K562 (cell line): ENCODE data around the gene RING1. TPM values are rescaled to one million over a fixed set of nuclear protein-coding genes. Genes with fewer than 3 reads are reported as not detected.

Experiments used
- ATAC-seq: fragments of 200-7000 bp; cut with Tn5 transposase; 3 replicates; pipeline ENCODE4 v1.9.1; 2020; ENCODE audit warnings: moderate library complexity
- BruUV-seq: library from RNA; stranded (reverse); fragments of 400-500 nt; replicated peaks from 2 replicates; lab custom pipeline; 2021; lab: Mats Ljungman, UMichigan
- CTCF ChIA-PET: fragments of 300-600 bp; formaldehyde crosslinking; extraction: SDS; loops from one replicate; lab custom pipeline; 2021; ENCODE audit warnings: low intra/inter-chr PET ratio; lab: Yijun Ruan, JAX
- POLR2A ChIA-PET: fragments of 300-600, 350-650 bp; sonication (Branson Sonifier 250); formaldehyde crosslinking; extraction: SDS; loops from one replicate; lab custom pipeline; 2021; ENCODE audit warnings: antibody characterized with exemption, inconsistent platforms; lab: Yijun Ruan, JAX
- DNase-seq, 4 experiments: peaks; one replicate each; pipeline versions ENCODE4 v3.0.0 to v3.0.0-alpha.2; 2011 to 2018; ENCODE audit warnings: low spot score in 3 of 4, mixed read lengths in 3 of 4; ENCODE audit errors: extremely low read depth in 1 of 4
- FAIRE-seq: peaks from 2 replicates; lab custom pipeline; 2011; peaks lifted over from hg19 to GRCh38; lab: Jason Lieb, UNC
- H2AFZ ChIP-seq: 2 replicates; pipeline ENCODE4 v1.6.0; 2011; ENCODE audit warnings: low read depth, low read length, control low read depth, inconsistent platforms
- H3K27ac ChIP-seq: fragments of 200-600 bp; 3 replicates; pipeline ENCODE4 v1.8.0; 2011; ENCODE audit warnings: low read depth, mild to moderate bottlenecking, control low read depth, inconsistent platforms, low read length, moderate library complexity, mixed read lengths; ENCODE audit errors: extremely low read depth
- H3K27me3 ChIP-seq, 2 experiments: fragments of 300-600 bp in 1 of 2; 2 replicates in 1 of 2; 3 replicates in 1 of 2; pipeline versions ENCODE4 v1.6.0 to v1.8.0; 2011; ENCODE audit warnings: inconsistent platforms in 2 of 2, low read length in 2 of 2, mild to moderate bottlenecking in 1 of 2, mixed read lengths in 1 of 2, moderate library complexity in 1 of 2; ENCODE audit not compliant: control insufficient read depth in 2 of 2, insufficient read depth in 2 of 2
- H3K36me3 ChIP-seq: fragments of 300-600 bp; 3 replicates; pipeline ENCODE4 v1.8.0; 2011; ENCODE audit warnings: mild to moderate bottlenecking, low read length, inconsistent platforms; ENCODE audit not compliant: control insufficient read depth, insufficient read depth
- H3K4me1 ChIP-seq, 2 experiments: fragments of 200-600 bp in 1 of 2; replicated peaks in 1 of 2; 2 replicates in 1 of 2; 3 replicates in 1 of 2; pipeline versions ENCODE4 v1.5.1 to v1.8.0; 2011; ENCODE audit warnings: inconsistent platforms in 2 of 2, low read length in 2 of 2, mild to moderate bottlenecking in 1 of 2, mixed read lengths in 1 of 2, moderate library complexity in 1 of 2; ENCODE audit not compliant: control insufficient read depth in 2 of 2, insufficient read depth in 2 of 2
- H3K4me2 ChIP-seq: 2 replicates; pipeline ENCODE4 v1.6.1; 2011; ENCODE audit warnings: low read length, control low read depth, inconsistent platforms, mixed read lengths; ENCODE audit not compliant: insufficient read depth
- H3K4me3 ChIP-seq: fragments of 200-600 bp; sonication (generic), shearing (Covaris generic); 2 replicates; pipeline ENCODE4 v1.5.1; 2016; ENCODE audit warnings: control low read depth, inconsistent platforms
- H3K79me2 ChIP-seq: fragments of 200-600 bp; 3 replicates; pipeline ENCODE4 v1.8.0; 2011; ENCODE audit warnings: low read length, inconsistent platforms; ENCODE audit not compliant: control insufficient read depth, insufficient read depth
- H3K9ac ChIP-seq, 2 experiments: 2 replicates each; pipeline versions ENCODE4 v1.6.0 to v1.6.1; 2011; ENCODE audit warnings: low read depth in 2 of 2, low read length in 2 of 2, control low read depth in 1 of 2, inconsistent platforms in 1 of 2, mild to moderate bottlenecking in 1 of 2, mixed read lengths in 1 of 2; ENCODE audit not compliant: insufficient read depth in 1 of 2
- H3K9me1 ChIP-seq: one replicate; pipeline ENCODE4 v1.6.0; 2011; ENCODE audit warnings: inconsistent platforms, mild to moderate bottlenecking, low read length, moderate library complexity; ENCODE audit not compliant: control insufficient read depth, insufficient read depth
- H3K9me3 ChIP-seq: replicated peaks from 2 replicates; pipeline ENCODE4 v1.5.1; 2011; ENCODE audit warnings: low read depth, low read length, inconsistent platforms; ENCODE audit not compliant: control insufficient read depth, insufficient read depth
- H4K20me1 ChIP-seq: replicated peaks from 2 replicates; pipeline ENCODE4 v1.6.1; 2011; ENCODE audit warnings: low read length, inconsistent platforms, mixed read lengths; ENCODE audit not compliant: control insufficient read depth, insufficient read depth
- ARNT ChIP-seq, 2 experiments: fragments of 450-650 bp; IDR thresholded peaks; 2 replicates each; pipeline ENCODE4 v1.6.1; 2016; ENCODE audit warnings: mild to moderate bottlenecking in 1 of 2
- ATF1 ChIP-seq, 2 experiments: fragments of 450-650 bp in 1 of 2; IDR thresholded peaks; 2 replicates each; pipeline ENCODE4 v1.6.1; 2016; ENCODE audit warnings: missing compliant biosample characterization in 1 of 2, missing genetic modification characterization in 1 of 2
- ATF3 ChIP-seq, 2 experiments: fragments of 450-650 bp in 1 of 2; sonication (generic) in 1 of 2; formaldehyde crosslinking in 1 of 2; IDR thresholded peaks in 1 of 2; conservative IDR thresholded peaks in 1 of 2; 2 replicates each; pipeline versions ENCODE4 v1.6.1 to v1.8.1; 2016 to 2023; ENCODE audit warnings: mild to moderate bottlenecking in 2 of 2, moderate library complexity in 2 of 2, inconsistent platforms in 1 of 2, missing genetic modification reagents in 1 of 2
- CTCF ChIP-seq, 3 experiments: IDR thresholded peaks in 2 of 3; conservative IDR thresholded peaks in 1 of 3; 2 replicates each; pipeline ENCODE4 v1.5.1; 2011 to 2012; ENCODE audit warnings: low read length in 3 of 3, mild to moderate bottlenecking in 3 of 3, control low read depth in 2 of 3, improper control_type of control experiment in 1 of 3, inconsistent platforms in 1 of 3, low read depth in 1 of 3, mixed read lengths in 1 of 3, moderate library complexity in 1 of 3; ENCODE audit not compliant: insufficient read depth in 2 of 3
- DPF2 ChIP-seq: fragments of 450-650 bp; IDR thresholded peaks from 2 replicates; pipeline ENCODE4 v1.6.1; 2016
- FOS ChIP-seq: IDR thresholded peaks from 3 replicates; pipeline ENCODE4 v1.6.1; 2011; ENCODE audit not compliant: insufficient read length; ENCODE audit errors: extremely low read depth
- GATA2 ChIP-seq: sonication (generic); formaldehyde crosslinking; IDR thresholded peaks from 2 replicates; pipeline ENCODE4 v1.4.0; 2020; ENCODE audit warnings: mild to moderate bottlenecking, missing genetic modification reagents
- ID3 ChIP-seq, 2 experiments: fragments of 250-450 bp in 1 of 2; fragments of 450-650 bp in 1 of 2; sonication (Bioruptor Pico) in 1 of 2; IDR thresholded peaks; 2 replicates each; pipeline versions ENCODE4 v1.6.1 to v1.8.0; 2016 to 2021; ENCODE audit warnings: mild to moderate bottlenecking in 2 of 2, moderate library complexity in 2 of 2, missing compliant biosample characterization in 1 of 2, missing genetic modification characterization in 1 of 2
- NFRKB ChIP-seq: fragments of 450-650 bp; IDR thresholded peaks from 2 replicates; pipeline ENCODE4 v1.6.1; 2016; ENCODE audit warnings: low read depth
- TAF1 ChIP-seq: IDR thresholded peaks from 2 replicates; pipeline ENCODE4 v1.6.1; 2011; ENCODE audit warnings: mild to moderate bottlenecking, low read length, moderate library complexity; ENCODE audit not compliant: insufficient read depth, control insufficient read depth, severe bottlenecking; ENCODE audit errors: extremely low read depth
- TBP ChIP-seq: optimal IDR thresholded peaks from 2 replicates; pipeline ENCODE3; 2011; ENCODE audit warnings: low read depth, low read length, improper control_type of control experiment
- VEZF1 ChIP-seq: fragments of 200-800 bp; sonication (Bioruptor generic); IDR thresholded peaks from 2 replicates; pipeline ENCODE4 v1.6.1; 2017; ENCODE audit warnings: missing genetic modification characterization, missing compliant biosample characterization
- ZFP36 ChIP-seq: fragments of 150-350 bp; IDR thresholded peaks from 2 replicates; pipeline ENCODE4 v1.6.1; 2018; ENCODE audit warnings: low read length, low read depth; ENCODE audit not compliant: partially characterized antibody
- ZNF830 ChIP-seq: fragments of 250-450 bp; sonication (Bioruptor Pico); IDR thresholded peaks from 2 replicates; pipeline ENCODE4 v1.5.0; 2021; ENCODE audit warnings: mild to moderate bottlenecking
- WGBS: fragments of 100-300 bp; shearing (Covaris generic); methylation state at CpG from one replicate; pipeline ENCODE4 v1.1.6; 2016; ENCODE audit warnings: low coverage, mixed read lengths; ENCODE audit not compliant: insufficient coverage; ENCODE audit errors: missing lambda C conversion rate; 5-methylcytosine and 5-hydroxymethylcytosine counted together
- in situ Hi-C: fragments of 300-500 bp; cut with MboI; formaldehyde crosslinking; loops from 4 replicates; pipeline ENCODE4 v1.15.0; 2018; ENCODE audit warnings: inconsistent platforms, mixed read lengths
- intact Hi-C: fragments of 100-400 bp; cut with micrococcal nuclease; formaldehyde crosslinking; loops from 2 replicates; pipeline ENCODE4 v1.14.2; 2022
- polyA plus RNA-seq, 8 experiments: library from polyadenylated mRNA; depleted of rRNA in 4 of 8; stranded (reverse) in 5 of 8; unstranded in 3 of 8; fragments of >200 nt; fragmentation: Nextera tagmentation in 2 of 8; fragmentation: Illumina TruSeq in 1 of 8; extraction: Ambion mirVana in 2 of 8; extraction: Trizol in 1 of 8; gene quantifications; 2 replicates each; pipeline versions ENCODE4 v1.2.1 to v1.2.3, GENCODE V29; 2011 to 2014; ENCODE audit warnings: inconsistent platforms in 1 of 8, missing spikeins in 1 of 8
- total RNA-seq, 7 experiments: library from RNA; depleted of rRNA in 6 of 7; stranded (reverse); fragments of >200 nt in 6 of 7; fragmentation: Illumina TruSeq in 2 of 7; extraction: Trizol in 2 of 7; gene quantifications; 2 replicates each; pipeline versions ENCODE4 v1.2.1 to v1.2.3, GENCODE V29; 2011 to 2021; ENCODE audit warnings: low replicate concordance in 1 of 7

RING1 gene
- total and polyA plus RNA-seq, 9 of the 15 experiments (the other 6 are each of a cell fraction or from before 2014, with no cell fraction given) = 4.2 to 59.1 (median 36.9) TPM

GRCh38 chr6:33200219-33201146 is 7.8 kb upstream of the RING1 start, which contains the start of the genes RXRB and SLC39A7:
RXRB (minus strand) TSS chr6:33200665; CDS start chr6:33200476, 189 bp downstream.
SLC39A7 (plus strand) TSS chr6:33200867; CDS start chr6:33201246, 379 bp downstream.
- peaks cover 48 to 51% of the 10 kb centered on the region in 2 experiments; a peak in 4 of 5 replicates for H3K4me1 ChIP-seq
- H3K9me1 ChIP-seq = peaks cover 3% of the 10 kb centered on the region
- peaks cover 51% of the 10 kb centered on the region for H3K36me3 ChIP-seq
- ChIA-PET CTCF (interaction anchor here (0.7 to 1.1 kb wide), 2 partner anchors 48 to 288 kb away, joined by 3 to 4 read pairs; no protein-coding TSS in a partner anchor), POLR2A (interaction anchor here (1.0 to 1.4 kb wide), 3 partner anchors 8 to 228 kb away, joined by 3 to 5 read pairs (median 4); partner anchors contain the start of gene RING1)
- H3K4me3 ChIP-seq = peak within 1 kb of the TSS; percentile 65
- DNase-seq (peak; percentile 88 to 100 (median 94)), ATAC-seq (peak; percentile 74), FAIRE-seq (peak; percentile 96)
- H3K9ac ChIP-seq = peak within 1 kb of the TSS; percentile 97 to 100
- intact Hi-C loops = loop anchor here (2.0 to 5.0 kb wide), 4 partner anchors 48 to 1068 kb away; partner anchors contain the start of genes FKBPL and PHF1
- no peaks in the 10 kb centered on the region for H3K27me3 ChIP-seq
- no peaks in the 10 kb centered on the region for H3K9me3 ChIP-seq
- H3K27ac ChIP-seq = peak within 1 kb of the TSS; percentile 99
- peaks cover 22% of the 10 kb centered on the region for H4K20me1 ChIP-seq
- WGBS = under 1% methylated on average over 48 of the region's 68 CpGs
- no TSS peak for BruUV-seq
- peaks cover 74% of the 10 kb centered on the region for H3K79me2 ChIP-seq
- in situ Hi-C loops = no loop called here
- peak within 1 kb of the TSS; percentile 100 for H3K4me2 ChIP-seq
- peak within 1 kb of the TSS; percentile 96 for H2AFZ ChIP-seq
- TF ChIP-seq ATF1 (CRISPR knock-in tag; IDR thresholded peaks at IDR 0.05) (peak; percentile 57), ATF1 (tag; IDR thresholded peaks at IDR 0.05) (peak; percentile 88), TAF1 (peak; percentile 93), ATF3 (IDR thresholded peaks at IDR 0.05) (no peak), ATF3 (CRISPR knock-in tag; conservative IDR thresholded peaks at IDR 0.05) (peak; percentile 91), ZFP36 (peak; percentile 9), ID3 (CRISPR knock-in tag; IDR thresholded peaks at IDR 0.05) (no peak), ID3 (tag; IDR thresholded peaks at IDR 0.05) (no peak; the same call in none of the 2 replicates), FOS (no peak), NFRKB (peak; percentile 98), TBP (peak; percentile 86), DPF2 (peak; percentile 55), VEZF1 (peak; percentile 99), ZNF830 (0 out of 2 replicates have a peak, but pooled peaks have one; percentile 13), GATA2 (CRISPR knock-in tag) (no peak), ARNT (IDR thresholded peaks at IDR 0.05) (peak; percentile 72 to 79), CTCF (IDR thresholded peaks at IDR 0.05 in 2 of 3, conservative IDR thresholded peaks at IDR 0.05 in 1 of 3; ENCODE audit: insufficient read depth in 2 of 3, low read depth in 1 of 3, low read length in 3 of 3) (no peak)
